BE2C (cell line): ENCODE results near the gene ATP5F1D.
"Not testable (repeated sequence)": the region's sequence is repeated elsewhere in the genome, so short reads cannot be mapped to it uniquely, and the experiment has no call there.

Experiments
- DNase-seq: peaks from one replicate; pipeline ENCODE4 v3.0.0-alpha.2; 2020
- H3K27me3 ChIP-seq: fragments of 250-450 bp; sonication (Bioruptor Pico); 2 replicates; pipeline ENCODE4 v1.5.1; 2020; ENCODE audit warnings: mild to moderate bottlenecking
- H3K36me3 ChIP-seq: fragments of 250-450 bp; sonication (Bioruptor Pico); 2 replicates; pipeline ENCODE4 v1.5.1; 2020; ENCODE audit warnings: mild to moderate bottlenecking
- H3K4me1 ChIP-seq: fragments of 250-450 bp; sonication (Bioruptor Pico); 2 replicates; pipeline ENCODE4 v1.5.1; 2020
- H3K4me3 ChIP-seq: 2 replicates; pipeline ENCODE4 v1.5.1; 2011; ENCODE audit warnings: low read depth, low read length
- H3K9me3 ChIP-seq: fragments of 250-450 bp; sonication (Bioruptor Pico); 2 replicates; pipeline ENCODE4 v1.5.1; 2020
- CTCF ChIP-seq: IDR thresholded peaks from 2 replicates; pipeline ENCODE4 v1.5.1; 2012; ENCODE audit warnings: mild to moderate bottlenecking, low read depth, low read length

ATP5F1D gene

GRCh38 chr19:1239796-1240737 is 1.5 kb upstream of the ATP5F1D start:
- H3K4me1 ChIP-seq = peaks cover 9% of the 10 kb centered on the region
- H3K27me3 ChIP-seq = no peaks in the 10 kb centered on the region
- H3K9me3 ChIP-seq = no peaks in the 10 kb centered on the region
- H3K36me3 ChIP-seq = peaks cover 16% of the 10 kb centered on the region
- peak; percentile 53 for TF ChIP-seq CTCF
- DNase-seq = peak; percentile 93
- peak overlapping the region; percentile 51 for H3K4me3 ChIP-seq

GRCh38 chr19:1240925-1241324 is 626 bp upstream of the ATP5F1D start:
- DNase-seq = no peak
- H3K9me3 ChIP-seq = no peaks in the 10 kb centered on the region
- H3K27me3 ChIP-seq = no peaks in the 10 kb centered on the region
- peak overlapping the region; percentile 76 for H3K4me3 ChIP-seq
- no peak for TF ChIP-seq CTCF
- H3K4me1 ChIP-seq = peaks cover 12% of the 10 kb centered on the region
- H3K36me3 ChIP-seq = peaks cover 12% of the 10 kb centered on the region

- peak; percentile 92 for TF ChIP-seq CTCF
- Histone ChIP-seq H3K27me3 (no peaks in the 10 kb centered on the region), H3K4me3 (no peak overlapping the region; the same call in 1 of the 2 replicates), H3K36me3 (peaks cover 12% of the 10 kb centered on the region), H3K4me1 (peaks cover 20% of the 10 kb centered on the region), H3K9me3 (no peaks in the 10 kb centered on the region; the same call in 1 of the 2 replicates)
- DNase-seq = peak; percentile 91
These were observed 2.5 kb downstream of the ATP5F1D start for GRCh38 chr19:1243768-1244692.

- Histone ChIP-seq H3K4me1 (peaks cover 17% of the 10 kb centered on the region), H3K9me3 (no peaks in the 10 kb centered on the region; the same call in 1 of the 2 replicates), H3K36me3 (peaks cover 14% of the 10 kb centered on the region), H3K27me3 (no peaks in the 10 kb centered on the region), H3K4me3 (peak overlapping the region; percentile 29)
- no peak for DNase-seq
- no peak for TF ChIP-seq CTCF
These were observed 3.3 kb downstream of the ATP5F1D start for GRCh38 chr19:1244693-1245451.

GRCh38 chr19:1245494-1246264 is 4.1 kb downstream of the ATP5F1D start:
- peaks cover 20% of the 10 kb centered on the region for H3K36me3 ChIP-seq
- no peak overlapping the region for H3K4me3 ChIP-seq
- no peak for TF ChIP-seq CTCF
- H3K4me1 ChIP-seq = peaks cover 16% of the 10 kb centered on the region
- DNase-seq = no peak
- no peaks in the 10 kb centered on the region; the same call in 1 of the 2 replicates for H3K9me3 ChIP-seq
- no peaks in the 10 kb centered on the region for H3K27me3 ChIP-seq

- Histone ChIP-seq H3K4me1 (peaks cover 16% of the 10 kb centered on the region), H3K36me3 (peaks cover 25% of the 10 kb centered on the region)
- H3K4me3 ChIP-seq, H3K9me3 ChIP-seq, DNase-seq, H3K27me3 ChIP-seq: not testable (repeated sequence)
These were observed 4.9 kb downstream of the ATP5F1D start for GRCh38 chr19:1246265-1247087.
